HCT116 (cell line): ENCODE data around the gene NEK1. TPM values are rescaled to one million over a fixed set of nuclear protein-coding genes. Genes with fewer than 3 reads are reported as not detected.

Experiments used
- ATAC-seq: fragments of 200-7000 bp; cut with Tn5 transposase; 2 replicates; pipeline ENCODE4 v1.9.1; 2020; ENCODE audit warnings: mild to moderate bottlenecking, moderate library complexity
- BruUV-seq: library from RNA; stranded (reverse); fragments of 400-500 nt; replicated peaks from 2 replicates; lab custom pipeline; 2021; lab: Mats Ljungman, UMichigan
- CTCF ChIA-PET: fragments of 300-600 bp; sonication (Branson Sonifier 250); formaldehyde crosslinking; loops from one replicate; lab custom pipeline; 2021; ENCODE audit warnings: antibody characterized with exemption; lab: Charles Lee
- POLR2A ChIA-PET: fragments of 300-600, 350-600 bp; sonication (Branson Sonifier 250); formaldehyde crosslinking; loops from one replicate; lab custom pipeline; 2021; ENCODE audit warnings: antibody characterized with exemption; lab: Charles Lee
- RAD21 ChIA-PET, 2 experiments: fragments of 300-600 bp; sonication (Branson Sonifier 250); formaldehyde crosslinking; loops; one replicate each; lab custom pipeline; 2023; ENCODE audit warnings: low total read pairs in 2 of 2; ENCODE audit not compliant: uncharacterized antibody in 2 of 2, unreplicated experiment in 2 of 2, low non-redundant PET in 1 of 2; lab: Charles Lee
- DNase-seq: peaks from one replicate; pipeline ENCODE4 v3.0.0-alpha.2; 2010; ENCODE audit warnings: low read depth, low spot score
- H2AFZ ChIP-seq: fragments of 200-600 bp; shearing (Covaris generic), sonication (generic); 2 replicates; pipeline ENCODE4 v1.6.1; 2017; ENCODE audit warnings: low read depth, mixed run types, mixed read lengths, antibody characterized with exemption, low read length; ENCODE audit not compliant: poor library complexity, severe bottlenecking
- H3K27ac ChIP-seq: 2 replicates; pipeline ENCODE4 v1.5.1; 2012; ENCODE audit warnings: low read depth, low read length
- H3K27me3 ChIP-seq: fragments of 200-600 bp; sonication (generic); 2 replicates; pipeline ENCODE4 v1.6.1; 2016; ENCODE audit warnings: mixed run types, low read length, mixed read lengths; ENCODE audit not compliant: insufficient read depth
- H3K36me3 ChIP-seq, 2 experiments: fragments of 200-500 bp in 1 of 2; fragments of 200-600 bp in 1 of 2; sonication (Bioruptor generic) in 1 of 2; sonication (generic) in 1 of 2; 2 replicates each; pipeline versions ENCODE4 v1.5.1 to v1.6.1; 2014 to 2016; ENCODE audit warnings: low read length in 2 of 2, inconsistent platforms in 1 of 2, mixed read lengths in 1 of 2, mixed run types in 1 of 2; ENCODE audit not compliant: insufficient read depth in 2 of 2, control insufficient read depth in 1 of 2
- H3K4me1 ChIP-seq, 2 experiments: fragments of 200-600 bp in 1 of 2; sonication (generic) in 1 of 2; 2 replicates each; pipeline versions ENCODE4 v1.5.1 to v1.6.1; 2012 to 2017; ENCODE audit warnings: low read length in 2 of 2, inconsistent platforms in 1 of 2, mild to moderate bottlenecking in 1 of 2, mixed read lengths in 1 of 2, mixed run types in 1 of 2, moderate library complexity in 1 of 2; ENCODE audit not compliant: insufficient read depth in 2 of 2, control insufficient read depth in 1 of 2
- H3K4me2 ChIP-seq: fragments of 200-600 bp; sonication (generic); 2 replicates; pipeline ENCODE4 v1.6.1; 2017; ENCODE audit warnings: mixed run types, low read length, mixed read lengths
- H3K4me3 ChIP-seq, 2 experiments: fragments of 200-600 bp in 1 of 2; sonication (generic) in 1 of 2; replicated peaks in 1 of 2; 2 replicates each; pipeline ENCODE4 v1.5.1; 2011 to 2016; ENCODE audit warnings: low read length in 2 of 2, control low read depth in 1 of 2, low read depth in 1 of 2, mild to moderate bottlenecking in 1 of 2, mixed read lengths in 1 of 2, mixed run types in 1 of 2
- H3K79me2 ChIP-seq: fragments of 200-600 bp; sonication (generic); 2 replicates; pipeline ENCODE4 v1.6.1; 2017; ENCODE audit warnings: mild to moderate bottlenecking, mixed run types, low read length, moderate library complexity, mixed read lengths; ENCODE audit not compliant: insufficient read depth
- H3K9ac ChIP-seq: fragments of 200-600 bp; sonication (generic); 2 replicates; pipeline ENCODE4 v1.6.1; 2016; ENCODE audit warnings: low read length, mixed read lengths
- H3K9me2 ChIP-seq: fragments of 200-600 bp; sonication (generic), shearing (Covaris generic); 2 replicates; pipeline ENCODE4 v1.6.1; 2017; ENCODE audit warnings: mixed run types, mild to moderate bottlenecking, moderate library complexity; ENCODE audit not compliant: insufficient read depth
- H3K9me3 ChIP-seq, 2 experiments: fragments of 200-500 bp in 1 of 2; fragments of 200-600 bp in 1 of 2; sonication (Bioruptor generic) in 1 of 2; sonication (generic) in 1 of 2; 2 replicates each; pipeline ENCODE4 v1.6.1; 2014 to 2017; ENCODE audit warnings: low read length in 2 of 2, mixed read lengths in 2 of 2, inconsistent platforms in 1 of 2, low read depth in 1 of 2, mild to moderate bottlenecking in 1 of 2, mixed run types in 1 of 2, moderate library complexity in 1 of 2; ENCODE audit not compliant: control insufficient read depth in 1 of 2, insufficient read depth in 1 of 2
- H4K20me1 ChIP-seq: fragments of 200-600 bp; sonication (generic), shearing (Covaris generic); 2 replicates; pipeline ENCODE4 v1.6.1; 2017; ENCODE audit warnings: mixed run types, mild to moderate bottlenecking, moderate library complexity; ENCODE audit not compliant: insufficient read depth
- CEBPB ChIP-seq: IDR thresholded peaks from 2 replicates; pipeline ENCODE4 v1.6.1; 2012; ENCODE audit warnings: low read depth
- EGR1 ChIP-seq: IDR thresholded peaks from 2 replicates; pipeline ENCODE4 v1.6.1; 2012; ENCODE audit warnings: low read depth
- EZH2 ChIP-seq: fragments of 200-600 bp; sonication (generic); IDR thresholded peaks from 2 replicates; pipeline ENCODE4 v1.6.1; 2017; ENCODE audit warnings: antibody characterized with exemption, mixed run types
- EZH2phosphoT487 ChIP-seq: fragments of 200-600 bp; IDR thresholded peaks from 2 replicates; pipeline ENCODE4 v1.6.1; 2018; ENCODE audit warnings: antibody characterized with exemption, borderline replicate concordance
- FOSL1 ChIP-seq: IDR thresholded peaks from 2 replicates; pipeline ENCODE4 v1.6.1; 2012; ENCODE audit warnings: low read depth
- JUND ChIP-seq: IDR thresholded peaks from 2 replicates; pipeline ENCODE4 v1.6.1; 2012
- POLR2AphosphoS5 ChIP-seq: IDR thresholded peaks from 2 replicates; pipeline ENCODE4 v1.6.1; 2011; ENCODE audit warnings: mild to moderate bottlenecking, low read depth, low read length, moderate library complexity
- RAD21 ChIP-seq: IDR thresholded peaks from 2 replicates; pipeline ENCODE4 v1.6.1; 2012; ENCODE audit warnings: low read depth, mild to moderate bottlenecking
- SIN3A ChIP-seq: IDR thresholded peaks from 2 replicates; pipeline ENCODE4 v1.6.1; 2012; ENCODE audit warnings: low read depth
- TCF7L2 ChIP-seq: IDR thresholded peaks from 2 replicates; pipeline ENCODE4 v1.7.0; 2011; ENCODE audit warnings: borderline replicate concordance, inconsistent platforms; ENCODE audit not compliant: insufficient read depth, insufficient read length; ENCODE audit errors: extremely low read depth
- YY1 ChIP-seq: IDR thresholded peaks from 2 replicates; pipeline ENCODE4 v1.6.1; 2011; ENCODE audit warnings: low read length, low read depth, moderate library complexity, mild to moderate bottlenecking; ENCODE audit not compliant: insufficient replicate concordance; ENCODE audit errors: extremely low read depth
- ZFX ChIP-seq: fragments of 450-650 bp; IDR thresholded peaks from 2 replicates; pipeline ENCODE4 v1.6.1; 2017
- intact Hi-C: fragments of 100-400 bp; cut with micrococcal nuclease; formaldehyde crosslinking; loops from 2 replicates; pipeline ENCODE4 v1.10.0; 2022
- total RNA-seq: library from RNA; stranded (reverse); gene quantifications from one replicate; pipeline ENCODE4 v1.2.1, GENCODE V29; 2021; ENCODE audit not compliant: unreplicated experiment
- TF ChIP-seq, protein P1 (sequence below), 3 experiments: fragments of 200-600 bp in 1 of 3; sonication (generic) in 1 of 3; IDR thresholded peaks in 2 of 3; conservative IDR thresholded peaks in 1 of 3; 2 replicates each; pipeline ENCODE4 v1.5.1; 2012 to 2017; ENCODE audit warnings: low read depth in 2 of 3, low read length in 2 of 3, antibody characterized with exemption in 1 of 3, borderline replicate concordance in 1 of 3, control low read depth in 1 of 3, mild to moderate bottlenecking in 1 of 3, mixed read lengths in 1 of 3, mixed run types in 1 of 3, moderate library complexity in 1 of 3; ENCODE audit not compliant: insufficient read depth in 1 of 3
- TF ChIP-seq, protein P2 (sequence below): IDR thresholded peaks from 2 replicates; pipeline ENCODE4 v1.6.1; 2011; ENCODE audit warnings: mild to moderate bottlenecking, low read length, moderate library complexity; ENCODE audit not compliant: insufficient replicate concordance; ENCODE audit errors: extremely low read depth
- TF ChIP-seq, protein P3 (sequence below): IDR thresholded peaks from 2 replicates; pipeline ENCODE4 v1.6.1; 2012; ENCODE audit warnings: low read depth

Gene NEK1
- total RNA-seq, 1 experiment from 2014 or later, result 13.3 TPM

DNA sequence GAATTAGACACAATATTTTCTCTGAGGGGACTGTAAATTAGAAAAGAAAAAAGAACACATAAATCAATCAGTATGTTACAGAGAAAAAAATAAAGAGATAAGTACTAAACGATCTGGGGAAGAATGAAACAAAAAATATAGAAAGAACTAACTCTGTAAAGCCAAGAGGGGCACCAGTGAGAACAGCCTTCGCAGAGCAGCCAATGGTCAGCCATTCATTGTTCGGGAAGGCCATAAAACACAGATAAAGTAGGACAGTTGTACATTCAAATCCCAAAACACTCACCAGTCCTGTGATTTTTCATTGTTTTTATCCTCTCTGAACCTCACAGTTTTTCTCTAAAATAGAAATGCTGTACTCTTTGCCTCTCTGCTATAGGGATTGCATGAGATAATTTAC, 127.9 kb downstream of the NEK1 start (continued):
- TF ChIP-seq, protein P1, sequence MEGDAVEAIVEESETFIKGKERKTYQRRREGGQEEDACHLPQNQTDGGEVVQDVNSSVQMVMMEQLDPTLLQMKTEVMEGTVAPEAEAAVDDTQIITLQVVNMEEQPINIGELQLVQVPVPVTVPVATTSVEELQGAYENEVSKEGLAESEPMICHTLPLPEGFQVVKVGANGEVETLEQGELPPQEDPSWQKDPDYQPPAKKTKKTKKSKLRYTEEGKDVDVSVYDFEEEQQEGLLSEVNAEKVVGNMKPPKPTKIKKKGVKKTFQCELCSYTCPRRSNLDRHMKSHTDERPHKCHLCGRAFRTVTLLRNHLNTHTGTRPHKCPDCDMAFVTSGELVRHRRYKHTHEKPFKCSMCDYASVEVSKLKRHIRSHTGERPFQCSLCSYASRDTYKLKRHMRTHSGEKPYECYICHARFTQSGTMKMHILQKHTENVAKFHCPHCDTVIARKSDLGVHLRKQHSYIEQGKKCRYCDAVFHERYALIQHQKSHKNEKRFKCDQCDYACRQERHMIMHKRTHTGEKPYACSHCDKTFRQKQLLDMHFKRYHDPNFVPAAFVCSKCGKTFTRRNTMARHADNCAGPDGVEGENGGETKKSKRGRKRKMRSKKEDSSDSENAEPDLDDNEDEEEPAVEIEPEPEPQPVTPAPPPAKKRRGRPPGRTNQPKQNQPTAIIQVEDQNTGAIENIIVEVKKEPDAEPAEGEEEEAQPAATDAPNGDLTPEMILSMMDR (IDR thresholded peaks at IDR 0.05 in 2 of 3, conservative IDR thresholded peaks at IDR 0.05 in 1 of 3; ENCODE audit: borderline replicate concordance in 1 of 3, insufficient read depth in 1 of 3, low read depth in 2 of 3, low read length in 2 of 3), result 0 out of 6 replicates have a peak, but pooled peaks of 1 of the 3 experiments have one; percentile 5
- TF ChIP-seq RAD21, result 0 out of 2 replicates have a peak, but pooled peaks have one; percentile 14
- TF ChIP-seq, all 23 proteins: peak for 2

DNA sequence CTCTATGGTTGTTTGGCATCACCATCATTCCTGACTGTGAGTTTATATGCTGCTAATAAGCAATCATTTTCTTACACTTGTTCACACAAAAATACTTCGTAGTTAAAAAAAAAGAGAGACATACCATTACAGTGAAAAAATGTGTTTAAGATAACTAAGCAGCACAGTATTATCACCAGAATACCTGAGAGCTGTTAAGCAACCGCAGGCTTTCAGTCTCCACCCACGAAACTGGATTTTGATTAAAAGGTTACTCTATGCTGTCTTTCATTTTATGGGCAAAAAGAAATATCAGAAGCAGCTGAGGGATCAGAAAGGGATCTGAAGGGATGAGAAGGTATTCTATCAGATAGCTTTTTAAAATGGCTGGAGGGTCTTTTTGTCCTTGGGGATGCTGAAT, 148.3 kb downstream of the NEK1 start:
- no peaks in the 10 kb centered on the region for H3K9me2 ChIP-seq
- H3K36me3 ChIP-seq, result no peaks in the 10 kb centered on the region
- no peaks in the 10 kb centered on the region for H4K20me1 ChIP-seq
- ATAC-seq, result no peak
- no peak overlapping the region for H3K27ac ChIP-seq
- intact Hi-C loops, result no loop called here
- BruUV-seq, result no TSS peak
- TF ChIP-seq EZH2phosphoT487 (no peak), SIN3A (no peak), TCF7L2 (no peak), CEBPB (no peak), JUND (no peak), ZFX (no peak), FOSL1 (no peak), POLR2AphosphoS5 (no peak), EGR1 (no peak), YY1 (no peak), EZH2 (no peak)
- TF ChIP-seq, protein P2, sequence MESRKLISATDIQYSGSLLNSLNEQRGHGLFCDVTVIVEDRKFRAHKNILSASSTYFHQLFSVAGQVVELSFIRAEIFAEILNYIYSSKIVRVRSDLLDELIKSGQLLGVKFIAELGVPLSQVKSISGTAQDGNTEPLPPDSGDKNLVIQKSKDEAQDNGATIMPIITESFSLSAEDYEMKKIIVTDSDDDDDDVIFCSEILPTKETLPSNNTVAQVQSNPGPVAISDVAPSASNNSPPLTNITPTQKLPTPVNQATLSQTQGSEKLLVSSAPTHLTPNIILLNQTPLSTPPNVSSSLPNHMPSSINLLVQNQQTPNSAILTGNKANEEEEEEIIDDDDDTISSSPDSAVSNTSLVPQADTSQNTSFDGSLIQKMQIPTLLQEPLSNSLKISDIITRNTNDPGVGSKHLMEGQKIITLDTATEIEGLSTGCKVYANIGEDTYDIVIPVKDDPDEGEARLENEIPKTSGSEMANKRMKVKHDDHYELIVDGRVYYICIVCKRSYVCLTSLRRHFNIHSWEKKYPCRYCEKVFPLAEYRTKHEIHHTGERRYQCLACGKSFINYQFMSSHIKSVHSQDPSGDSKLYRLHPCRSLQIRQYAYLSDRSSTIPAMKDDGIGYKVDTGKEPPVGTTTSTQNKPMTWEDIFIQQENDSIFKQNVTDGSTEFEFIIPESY, result no peak
- TF ChIP-seq, protein P1 (IDR thresholded peaks at IDR 0.05 in 2 of 3, conservative IDR thresholded peaks at IDR 0.05 in 1 of 3; ENCODE audit: borderline replicate concordance in 1 of 3, insufficient read depth in 1 of 3, low read depth in 2 of 3, low read length in 2 of 3), result no peak
- TF ChIP-seq, protein P3, sequence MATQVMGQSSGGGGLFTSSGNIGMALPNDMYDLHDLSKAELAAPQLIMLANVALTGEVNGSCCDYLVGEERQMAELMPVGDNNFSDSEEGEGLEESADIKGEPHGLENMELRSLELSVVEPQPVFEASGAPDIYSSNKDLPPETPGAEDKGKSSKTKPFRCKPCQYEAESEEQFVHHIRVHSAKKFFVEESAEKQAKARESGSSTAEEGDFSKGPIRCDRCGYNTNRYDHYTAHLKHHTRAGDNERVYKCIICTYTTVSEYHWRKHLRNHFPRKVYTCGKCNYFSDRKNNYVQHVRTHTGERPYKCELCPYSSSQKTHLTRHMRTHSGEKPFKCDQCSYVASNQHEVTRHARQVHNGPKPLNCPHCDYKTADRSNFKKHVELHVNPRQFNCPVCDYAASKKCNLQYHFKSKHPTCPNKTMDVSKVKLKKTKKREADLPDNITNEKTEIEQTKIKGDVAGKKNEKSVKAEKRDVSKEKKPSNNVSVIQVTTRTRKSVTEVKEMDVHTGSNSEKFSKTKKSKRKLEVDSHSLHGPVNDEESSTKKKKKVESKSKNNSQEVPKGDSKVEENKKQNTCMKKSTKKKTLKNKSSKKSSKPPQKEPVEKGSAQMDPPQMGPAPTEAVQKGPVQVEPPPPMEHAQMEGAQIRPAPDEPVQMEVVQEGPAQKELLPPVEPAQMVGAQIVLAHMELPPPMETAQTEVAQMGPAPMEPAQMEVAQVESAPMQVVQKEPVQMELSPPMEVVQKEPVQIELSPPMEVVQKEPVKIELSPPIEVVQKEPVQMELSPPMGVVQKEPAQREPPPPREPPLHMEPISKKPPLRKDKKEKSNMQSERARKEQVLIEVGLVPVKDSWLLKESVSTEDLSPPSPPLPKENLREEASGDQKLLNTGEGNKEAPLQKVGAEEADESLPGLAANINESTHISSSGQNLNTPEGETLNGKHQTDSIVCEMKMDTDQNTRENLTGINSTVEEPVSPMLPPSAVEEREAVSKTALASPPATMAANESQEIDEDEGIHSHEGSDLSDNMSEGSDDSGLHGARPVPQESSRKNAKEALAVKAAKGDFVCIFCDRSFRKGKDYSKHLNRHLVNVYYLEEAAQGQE, result no peak
- no peak overlapping the region for H2AFZ ChIP-seq
- no peak for DNase-seq
- ChIA-PET POLR2A (no interaction called here), RAD21 (no interaction called here), CTCF (no interaction called here)
- H3K4me3 ChIP-seq, result no peak overlapping the region
- no peaks in the 10 kb centered on the region for H3K27me3 ChIP-seq
- no peaks in the 10 kb centered on the region for H3K79me2 ChIP-seq
- no peak overlapping the region for H3K9ac ChIP-seq
- H3K9me3 ChIP-seq, result no peaks in the 10 kb centered on the region
- H3K4me1 ChIP-seq, result no peaks in the 10 kb centered on the region
- no peak overlapping the region for H3K4me2 ChIP-seq
